OCI-LY7 (cell line): Measurements from ENCODE around the gene GHRHR.

Source experiments
- EZH2phosphoT487 ChIP-seq: fragments of 200-600 bp; sonication (generic); IDR thresholded peaks from 2 replicates; pipeline ENCODE4 v1.6.1; 2018; ENCODE audit warnings: low read depth, borderline replicate concordance, mild to moderate bottlenecking, mixed run types, antibody characterized with exemption, low read length, moderate library complexity, mixed read lengths
- TF ChIP-seq, protein P1 (sequence below): fragments of 200-600 bp; sonication (generic); conservative IDR thresholded peaks from 2 replicates; pipeline ENCODE4 v1.5.1; 2014; ENCODE audit warnings: mild to moderate bottlenecking, antibody characterized with exemption, low read length, moderate library complexity, mixed read lengths

DNA sequence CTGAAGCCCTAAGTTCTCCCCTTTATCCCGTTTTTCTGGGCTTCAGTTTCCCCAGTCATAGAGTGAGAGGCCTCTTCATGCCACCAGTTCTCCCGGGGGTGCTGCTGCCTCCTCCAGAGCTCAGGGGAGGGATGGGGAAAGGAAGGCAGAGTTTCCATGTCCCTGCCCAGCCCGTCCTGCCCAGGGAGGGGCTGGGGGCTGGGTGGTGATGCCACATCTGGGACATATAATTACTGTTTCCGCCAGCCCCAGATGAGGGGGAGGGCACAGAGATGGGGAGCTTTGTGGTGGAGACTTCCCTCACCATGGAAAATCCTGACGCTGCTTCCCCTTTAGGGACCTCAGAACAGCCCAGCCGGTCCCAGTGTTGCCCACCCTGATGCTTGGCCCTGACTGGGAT lies 48.0 kb upstream of the GHRHR start:
- TF ChIP-seq, protein P1, sequence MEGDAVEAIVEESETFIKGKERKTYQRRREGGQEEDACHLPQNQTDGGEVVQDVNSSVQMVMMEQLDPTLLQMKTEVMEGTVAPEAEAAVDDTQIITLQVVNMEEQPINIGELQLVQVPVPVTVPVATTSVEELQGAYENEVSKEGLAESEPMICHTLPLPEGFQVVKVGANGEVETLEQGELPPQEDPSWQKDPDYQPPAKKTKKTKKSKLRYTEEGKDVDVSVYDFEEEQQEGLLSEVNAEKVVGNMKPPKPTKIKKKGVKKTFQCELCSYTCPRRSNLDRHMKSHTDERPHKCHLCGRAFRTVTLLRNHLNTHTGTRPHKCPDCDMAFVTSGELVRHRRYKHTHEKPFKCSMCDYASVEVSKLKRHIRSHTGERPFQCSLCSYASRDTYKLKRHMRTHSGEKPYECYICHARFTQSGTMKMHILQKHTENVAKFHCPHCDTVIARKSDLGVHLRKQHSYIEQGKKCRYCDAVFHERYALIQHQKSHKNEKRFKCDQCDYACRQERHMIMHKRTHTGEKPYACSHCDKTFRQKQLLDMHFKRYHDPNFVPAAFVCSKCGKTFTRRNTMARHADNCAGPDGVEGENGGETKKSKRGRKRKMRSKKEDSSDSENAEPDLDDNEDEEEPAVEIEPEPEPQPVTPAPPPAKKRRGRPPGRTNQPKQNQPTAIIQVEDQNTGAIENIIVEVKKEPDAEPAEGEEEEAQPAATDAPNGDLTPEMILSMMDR: no peak
- no peak for TF ChIP-seq EZH2phosphoT487
